SW480 (cell line): ENCODE measurements around the gene ANK3.

Experiments
- DNase-seq: peaks from one replicate; pipeline ENCODE4 v3.0.0-alpha.2; 2016; ENCODE audit warnings: low spot score

Gene ANK3

GRCh38 chr10:60172363-60172990 lies 217.2 kb downstream of the ANK3 start:
- DNase-seq: no peak

DNA sequence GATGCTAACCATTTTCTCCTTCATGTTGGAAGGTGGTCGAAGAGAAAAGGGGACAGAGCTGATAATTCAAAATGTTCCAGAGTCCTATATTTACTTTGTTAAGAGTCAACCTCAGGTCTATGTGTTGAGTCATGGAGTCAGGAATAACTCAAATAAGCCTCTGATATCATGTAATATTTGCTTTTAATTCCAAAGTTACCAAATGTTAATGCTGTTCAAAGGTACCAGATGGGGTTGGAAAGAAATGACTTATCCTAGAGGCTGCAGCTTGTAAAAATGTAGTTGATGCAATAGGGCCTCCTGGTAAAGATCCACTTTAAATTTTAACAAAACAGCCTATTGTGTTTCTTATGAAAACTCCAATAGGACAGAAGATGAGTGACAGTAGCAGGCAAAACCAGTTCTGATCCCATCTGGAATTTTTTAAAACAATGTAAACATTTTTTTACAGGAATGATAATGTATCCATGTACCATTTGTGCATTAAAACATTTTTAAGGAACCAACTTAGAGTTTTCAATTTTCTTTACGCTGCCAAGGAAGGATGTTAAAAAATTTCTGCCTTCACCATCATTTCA lies 218.2 kb downstream of the ANK3 start:
- DNase-seq: no peak

DNA sequence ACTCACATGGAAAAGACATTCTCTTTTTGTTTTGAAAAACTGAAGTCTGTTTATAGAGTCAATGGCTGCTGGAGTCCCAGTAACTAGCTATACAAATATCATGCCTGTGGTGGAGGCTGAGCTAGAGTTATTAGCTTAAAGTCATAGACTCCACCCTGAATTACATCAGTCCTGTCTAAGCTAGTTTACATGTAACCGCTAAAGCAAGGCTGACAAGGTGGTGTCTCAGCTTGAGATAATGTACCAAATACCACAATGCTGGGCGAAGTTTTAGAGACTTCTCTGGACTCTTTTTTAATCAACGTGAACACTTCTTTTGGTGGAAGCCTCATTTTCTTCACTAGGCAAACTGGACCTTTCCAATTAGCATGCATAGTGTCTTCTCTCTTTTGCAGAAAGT lies 219.4 kb downstream of the ANK3 start:
- no peak for DNase-seq

- DNase-seq: no peak
Observed at GRCh38 chr10:60169111-60169510, 220.6 kb downstream of the ANK3 start.

DNA sequence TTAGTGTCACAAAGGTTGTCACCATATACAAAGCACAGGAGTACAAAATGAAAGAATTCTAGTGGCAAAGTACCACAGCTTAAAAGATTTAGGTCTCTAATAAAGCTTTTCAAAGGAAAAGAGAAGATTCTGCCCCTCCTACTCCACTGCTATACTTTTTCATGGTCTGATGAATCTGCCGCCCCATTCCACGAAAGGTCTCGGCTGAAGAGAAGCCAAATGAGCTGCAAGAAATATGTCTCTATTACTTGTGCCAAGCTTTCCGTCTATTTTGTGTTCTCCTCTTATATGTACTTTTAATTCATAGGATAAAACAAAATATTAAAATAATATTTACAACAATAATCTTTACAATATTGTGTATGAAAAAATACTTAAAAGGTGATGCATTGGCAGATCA lies 222.6 kb downstream of the ANK3 start:
- DNase-seq: no peak

- no peak for DNase-seq
Observed at GRCh38 chr10:60163786-60164185, 225.9 kb downstream of the ANK3 start.

GRCh38 chr10:60162631-60163030 lies 227.0 kb downstream of the ANK3 start:
- no peak for DNase-seq

DNA sequence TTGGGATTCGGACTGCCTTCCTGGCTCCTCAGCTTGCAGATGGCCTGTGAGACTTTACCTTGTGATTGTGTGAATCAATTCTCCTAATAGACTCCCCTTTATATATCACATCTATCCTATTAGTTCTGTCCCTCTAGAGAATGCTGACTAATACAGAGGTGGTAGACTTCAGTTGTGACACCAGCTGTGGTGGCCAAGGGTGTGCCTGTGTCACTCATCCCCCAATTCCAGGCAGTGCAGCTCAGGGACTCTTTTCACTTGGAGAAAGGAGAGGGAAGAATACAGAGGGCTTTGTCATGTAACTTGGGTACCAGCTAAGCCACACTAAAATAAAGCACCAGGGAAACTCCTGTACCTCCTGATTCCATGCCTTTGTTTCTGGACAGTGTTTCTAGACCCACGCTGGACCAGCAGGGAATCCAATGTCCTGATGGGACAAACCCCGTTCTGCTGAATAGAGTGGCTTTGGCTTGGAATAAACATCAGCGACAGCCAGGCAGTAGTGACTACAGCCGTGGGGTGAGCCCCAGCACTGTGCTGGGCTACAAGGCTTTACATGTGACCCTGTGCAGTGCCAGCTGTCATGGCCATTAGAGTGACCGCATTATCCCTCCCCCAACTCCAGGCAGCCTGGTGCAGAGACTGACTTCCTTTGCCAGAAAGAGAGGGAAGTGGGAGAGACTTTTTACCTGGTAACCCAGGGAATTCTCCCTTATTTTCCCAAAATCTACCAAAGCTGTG lies 233.6 kb downstream of the ANK3 start:
- no peak for DNase-seq

- no peak for DNase-seq
Observed at GRCh38 chr10:60155099-60155877, 234.4 kb downstream of the ANK3 start.

GRCh38 chr10:60149003-60149402 lies 240.7 kb downstream of the ANK3 start:
- no peak for DNase-seq

GRCh38 chr10:60148266-60148840 lies 241.3 kb downstream of the ANK3 start:
- DNase-seq: no peak

- DNase-seq: no peak
Observed at GRCh38 chr10:60147576-60148265, 242.0 kb downstream of the ANK3 start.

DNA sequence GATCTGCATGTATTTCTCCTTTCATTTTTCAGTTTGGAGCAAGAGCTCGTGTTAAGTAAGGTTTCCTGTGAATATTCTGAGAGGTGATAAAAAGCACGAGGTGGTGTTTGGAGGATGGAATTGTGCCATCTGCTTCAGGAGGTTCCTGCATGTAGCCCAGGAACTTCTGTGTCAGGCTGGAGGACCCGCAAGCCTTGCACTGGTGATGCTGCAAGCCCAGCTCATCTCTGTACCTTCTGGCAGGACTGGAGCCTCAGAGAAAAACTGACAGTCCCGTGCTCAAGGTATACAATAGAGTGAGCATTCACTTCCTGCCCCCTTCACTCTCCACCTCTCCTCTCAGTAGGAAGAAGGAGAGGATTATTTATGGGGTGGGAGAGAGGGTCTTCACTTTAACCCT lies 242.7 kb downstream of the ANK3 start:
- DNase-seq: no peak

GRCh38 chr10:60144099-60144498 lies 245.6 kb downstream of the ANK3 start:
- no peak for DNase-seq

DNA sequence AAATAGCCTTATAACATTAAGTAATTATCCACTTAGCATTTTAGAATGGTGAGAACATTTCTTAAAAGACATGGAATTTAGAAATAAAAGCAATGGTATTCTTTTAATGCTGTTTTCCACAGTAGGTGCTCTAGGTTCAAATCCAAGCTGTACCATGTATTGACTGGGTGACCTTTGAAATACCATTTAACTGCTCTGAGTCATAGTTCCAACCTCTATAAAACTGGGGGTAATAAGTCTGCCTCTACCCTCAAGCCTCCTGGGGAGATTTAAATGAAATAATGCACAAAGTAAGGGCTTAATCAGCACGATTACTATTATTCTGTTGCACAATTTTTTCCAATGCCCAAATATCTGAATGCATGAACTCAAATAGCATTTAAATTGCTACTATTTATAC lies 246.9 kb downstream of the ANK3 start:
- no peak for DNase-seq

DNA sequence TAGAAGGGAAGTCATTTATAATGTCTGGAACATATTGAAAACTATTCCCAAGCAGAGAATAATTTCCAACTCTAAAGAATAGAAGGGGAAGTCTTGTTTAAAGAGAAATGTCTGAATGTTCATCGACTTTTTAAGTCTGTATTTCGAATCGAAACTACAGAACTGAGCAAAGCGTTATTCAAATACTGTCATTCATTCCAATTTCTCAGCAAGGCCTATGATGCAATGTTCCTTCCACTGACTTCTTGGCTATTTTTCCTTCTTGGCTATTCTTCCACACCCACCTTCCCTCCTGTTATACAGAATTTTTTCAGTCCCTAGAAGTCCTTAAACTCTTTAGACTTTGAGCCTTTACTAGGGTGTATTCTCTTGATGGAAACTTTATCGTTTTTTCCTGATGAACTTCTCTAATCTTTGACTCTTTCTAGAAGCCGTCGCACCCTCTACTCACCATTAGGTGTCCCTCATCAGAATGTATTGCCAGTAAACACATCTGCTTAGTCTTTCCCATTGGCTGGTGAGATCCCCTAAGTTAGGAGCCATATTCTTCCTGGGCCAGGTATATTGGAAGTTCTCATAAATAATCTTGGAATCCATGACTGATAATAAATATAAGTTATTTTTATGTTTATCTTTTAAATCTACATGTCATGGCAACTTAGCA lies 247.6 kb downstream of the ANK3 start:
- no peak for DNase-seq

- no peak for DNase-seq
Observed at GRCh38 chr10:60140651-60141632, 248.7 kb downstream of the ANK3 start.

- no peak for DNase-seq
Observed at GRCh38 chr10:60139798-60140566, 249.7 kb downstream of the ANK3 start.

DNA sequence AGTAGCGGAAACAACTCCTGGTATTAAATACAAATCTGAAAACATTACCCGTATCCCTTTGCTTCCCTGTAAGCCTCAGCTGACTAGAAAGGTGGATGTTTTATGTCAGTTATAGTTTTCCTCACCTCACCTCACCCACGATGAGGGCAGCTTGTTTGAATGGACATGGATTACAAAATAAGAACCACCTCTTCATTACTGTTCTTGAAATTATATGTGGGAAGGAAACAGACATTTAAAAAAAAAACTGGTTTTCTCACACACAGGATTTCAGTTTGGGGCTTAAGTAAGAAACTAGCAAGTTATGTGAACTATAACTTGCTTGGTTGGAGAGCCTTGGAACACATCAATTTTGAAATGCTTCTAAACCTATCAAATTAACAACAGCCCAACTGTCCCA lies 250.4 kb downstream of the ANK3 start:
- no peak for DNase-seq
